Fibroblast of skin of right quadriceps (primary cell): ENCODE measurements around the gene DOK4.
A peak's percentile ranks its signal among the peaks of the same experiment; 100 is the strongest.

Experiments used
- DNase-seq: peaks from one replicate; pipeline ENCODE4 v3.0.0-alpha.2; 2013

Gene DOK4

DNA sequence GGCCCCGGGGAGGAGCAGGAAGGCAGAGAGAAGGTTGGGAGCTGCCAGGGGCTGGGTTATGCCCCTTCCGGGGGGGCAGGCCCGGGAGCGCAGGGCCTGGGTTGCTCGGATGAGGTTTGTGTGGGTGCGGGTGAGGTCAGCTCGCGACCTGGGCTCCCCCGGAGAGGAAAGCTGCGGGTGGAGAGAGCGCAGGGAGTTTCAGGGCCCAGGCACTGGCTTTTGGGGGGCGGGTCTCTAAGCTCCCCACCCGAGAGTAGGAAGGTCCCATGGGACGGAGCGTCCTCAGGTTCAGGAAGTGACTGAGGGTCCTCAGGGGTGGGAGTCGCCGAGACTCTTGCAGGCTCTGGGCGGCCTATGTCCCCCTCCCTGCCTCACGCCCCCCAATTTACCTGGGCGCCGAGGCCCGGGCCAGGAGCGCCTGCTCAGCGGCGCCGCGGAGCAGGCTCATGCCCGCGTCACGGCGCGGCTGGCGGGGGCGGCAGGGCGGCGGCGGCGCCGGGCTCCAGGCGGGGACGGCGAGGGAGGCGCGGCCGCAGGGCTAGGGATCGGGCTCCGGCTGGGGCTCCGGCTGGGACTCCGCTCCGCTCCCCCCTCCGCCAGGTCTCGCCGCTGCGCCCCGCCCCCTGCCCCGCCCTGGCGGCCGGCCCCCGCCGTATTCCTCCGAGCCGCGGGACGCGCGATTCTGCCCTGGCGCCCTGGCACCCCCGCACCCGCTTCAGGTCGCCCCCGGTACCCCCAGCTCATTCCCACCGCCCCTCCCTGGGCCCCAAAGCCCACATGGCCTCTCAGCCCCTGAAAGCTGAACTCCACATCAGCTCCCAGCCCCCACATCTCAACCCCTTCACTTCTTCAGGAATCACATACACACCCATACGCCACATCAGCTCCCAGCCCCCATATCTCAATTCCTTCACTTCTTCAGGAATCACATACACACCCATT lies at the start of gene DOK4:
DOK4 (minus strand) TSS at position 578 of the 942 bp plus-strand sequence. CDS start 6,986 bp downstream, outside the sequence.
- peak; percentile 65 for DNase-seq

DNA sequence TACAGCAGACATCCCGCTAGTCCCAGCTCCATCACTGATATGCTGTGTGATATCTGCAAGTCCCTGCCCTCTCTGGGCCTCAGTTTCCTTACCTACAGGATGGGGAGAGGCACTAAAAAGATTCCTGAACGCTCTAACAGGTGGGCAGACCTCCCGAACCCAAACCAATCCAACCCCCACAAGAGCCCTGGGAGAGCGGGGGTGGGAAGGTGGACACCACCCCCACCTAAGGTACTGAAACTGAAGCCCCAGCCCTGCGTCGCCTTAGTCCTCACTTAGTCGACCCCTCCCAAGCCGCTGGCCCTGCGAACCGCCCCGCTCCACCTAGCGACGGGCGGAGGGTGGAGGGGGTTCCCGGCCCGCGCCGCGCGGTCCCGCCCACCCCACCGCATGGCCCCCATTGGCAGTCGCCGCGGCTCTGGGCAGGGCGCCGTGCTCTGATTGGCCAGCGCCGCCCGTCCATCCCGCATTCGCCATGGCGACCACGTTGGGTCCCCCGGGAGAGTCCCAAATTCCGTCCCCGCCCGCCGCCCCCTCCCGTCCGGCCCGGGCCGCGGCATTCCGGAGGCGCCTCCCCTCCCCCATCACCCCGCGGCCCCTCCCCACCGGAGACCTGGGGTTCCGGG lies 49.5 kb upstream of the DOK4 start:
- DNase-seq: peak; percentile 89

DNA sequence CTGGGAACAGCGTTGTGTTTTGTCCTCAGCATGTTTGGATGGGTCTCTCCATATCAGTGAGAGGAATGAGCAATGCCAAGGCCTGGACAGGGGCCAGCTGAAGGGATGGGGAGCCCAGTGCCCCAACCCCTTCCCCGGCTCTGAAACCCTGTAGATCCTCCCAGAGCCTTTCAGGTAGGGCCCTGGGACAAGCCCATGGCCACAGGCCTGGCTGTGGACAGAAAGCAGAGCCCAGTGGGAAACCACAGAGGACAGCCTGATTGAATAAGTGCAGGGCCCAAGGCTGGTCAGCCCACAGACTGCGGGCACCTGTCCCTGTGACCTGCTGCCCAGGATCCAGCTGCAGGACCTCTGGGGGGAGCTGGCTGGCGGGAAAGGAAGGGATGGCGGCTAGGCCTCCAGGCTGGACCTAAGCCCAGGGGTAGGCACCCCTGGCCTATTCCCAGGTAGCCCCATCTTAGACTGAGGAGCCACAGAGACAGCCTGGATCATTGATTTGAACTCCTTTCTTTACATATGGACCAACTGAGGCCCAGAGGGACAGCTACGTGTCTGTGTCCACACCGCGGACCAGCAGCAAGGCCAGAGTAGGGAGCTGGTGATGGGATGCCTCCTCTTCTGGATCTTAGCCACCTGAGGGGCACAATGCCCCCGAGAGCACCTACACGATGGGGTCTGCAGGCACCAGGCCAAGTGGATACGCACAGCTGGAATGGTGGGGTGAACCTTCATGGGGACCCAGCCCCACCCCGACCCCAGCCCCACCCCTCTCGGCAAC lies 48.8 kb upstream of the DOK4 start:
- no peak for DNase-seq

- no peak for DNase-seq
These were observed 48.1 kb upstream of the DOK4 start for GRCh38 chr16:57534337-57534880.

GRCh38 chr16:57533431-57534336 lies 47.4 kb upstream of the DOK4 start:
- DNase-seq: no peak

DNA sequence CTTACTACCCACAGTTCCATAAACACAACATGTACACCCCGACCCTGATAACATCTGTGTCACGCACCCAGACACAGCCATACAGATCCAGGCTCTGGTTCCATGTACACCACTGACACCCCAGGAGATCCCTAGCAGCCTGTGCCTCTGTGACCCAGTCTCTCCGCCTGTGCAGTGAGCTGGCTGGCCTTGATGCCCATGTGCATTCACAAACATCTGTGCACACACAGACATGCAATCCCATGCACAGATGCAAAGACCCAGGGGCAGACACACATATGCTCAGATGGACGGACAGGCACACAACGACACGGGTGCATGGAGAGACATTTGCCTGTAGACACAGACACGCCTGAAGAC lies 46.0 kb upstream of the DOK4 start:
- no peak for DNase-seq

GRCh38 chr16:57531635-57532265 lies 45.5 kb upstream of the DOK4 start:
- DNase-seq: no peak

DNA sequence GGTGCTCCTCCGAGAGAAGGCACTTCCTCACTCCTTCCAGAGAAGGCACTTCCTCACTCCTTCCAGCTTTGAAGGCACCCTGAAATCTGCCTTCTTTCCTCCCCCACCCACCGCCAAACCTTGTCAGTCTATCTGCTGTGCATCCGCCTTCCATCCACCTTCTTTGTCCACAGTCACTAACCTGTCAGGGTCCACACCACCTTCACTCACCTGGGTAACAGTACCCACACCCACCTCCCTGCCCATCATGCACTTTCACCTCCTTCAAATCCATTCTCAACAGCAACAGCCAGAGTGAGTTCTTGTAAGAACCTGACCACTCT lies 44.9 kb upstream of the DOK4 start:
- DNase-seq: no peak

DNA sequence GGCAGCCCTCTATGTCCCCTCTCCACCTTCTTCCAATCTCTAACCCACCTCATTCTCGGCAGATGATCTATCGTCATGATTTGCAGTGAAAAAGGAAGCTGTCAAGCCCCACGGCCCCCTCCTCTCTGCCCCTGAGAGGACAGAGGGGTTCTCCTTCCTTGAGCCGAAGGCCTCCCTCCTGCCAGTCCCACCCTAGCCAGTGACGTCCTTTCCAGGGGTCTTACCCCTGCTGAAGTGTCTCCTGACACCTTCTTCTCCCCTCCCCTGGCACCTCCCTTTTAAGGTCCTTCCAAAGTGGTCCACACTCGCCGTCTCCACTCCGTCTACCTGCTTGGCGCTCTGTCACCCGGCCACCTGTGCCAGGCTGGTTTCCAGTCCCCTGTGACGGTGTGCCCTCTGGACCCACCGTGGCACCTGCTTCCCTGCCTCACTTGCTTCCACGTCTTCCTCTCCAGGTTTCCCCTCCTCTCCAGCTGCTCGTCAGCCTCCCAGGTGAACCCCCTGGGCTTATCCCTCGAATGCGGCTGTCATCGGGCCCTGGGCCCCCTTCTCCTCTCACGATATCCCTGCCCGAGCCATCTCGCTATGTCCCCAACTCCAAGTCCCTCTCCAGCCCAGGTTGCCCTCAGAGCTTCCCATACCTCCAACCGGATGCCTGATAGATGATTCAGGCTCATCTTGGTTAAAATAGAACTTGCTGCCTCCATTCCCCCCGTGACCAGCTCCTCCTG lies 44.4 kb upstream of the DOK4 start:
- no peak for DNase-seq

DNA sequence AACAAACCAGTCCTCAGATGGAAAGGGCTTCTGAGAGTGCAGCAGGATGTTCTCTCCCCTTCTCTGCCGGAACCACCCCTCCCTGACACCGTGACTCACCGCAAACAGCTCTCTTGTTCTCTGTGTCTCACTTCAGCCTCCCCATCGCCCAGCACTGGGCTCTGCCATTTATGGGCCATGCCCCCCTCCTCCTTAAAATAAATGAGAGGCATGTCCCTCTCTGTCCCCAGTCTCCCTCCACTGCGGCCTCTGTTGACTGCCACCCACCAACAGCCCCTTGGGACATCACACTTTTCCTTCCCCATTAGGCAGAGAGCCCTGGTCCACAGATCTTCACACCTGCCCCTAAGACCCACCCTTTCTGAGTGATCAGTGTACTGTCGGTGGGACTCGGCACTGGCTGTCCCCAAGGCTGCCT lies 43.8 kb upstream of the DOK4 start:
- DNase-seq: peak; percentile 66

DNA sequence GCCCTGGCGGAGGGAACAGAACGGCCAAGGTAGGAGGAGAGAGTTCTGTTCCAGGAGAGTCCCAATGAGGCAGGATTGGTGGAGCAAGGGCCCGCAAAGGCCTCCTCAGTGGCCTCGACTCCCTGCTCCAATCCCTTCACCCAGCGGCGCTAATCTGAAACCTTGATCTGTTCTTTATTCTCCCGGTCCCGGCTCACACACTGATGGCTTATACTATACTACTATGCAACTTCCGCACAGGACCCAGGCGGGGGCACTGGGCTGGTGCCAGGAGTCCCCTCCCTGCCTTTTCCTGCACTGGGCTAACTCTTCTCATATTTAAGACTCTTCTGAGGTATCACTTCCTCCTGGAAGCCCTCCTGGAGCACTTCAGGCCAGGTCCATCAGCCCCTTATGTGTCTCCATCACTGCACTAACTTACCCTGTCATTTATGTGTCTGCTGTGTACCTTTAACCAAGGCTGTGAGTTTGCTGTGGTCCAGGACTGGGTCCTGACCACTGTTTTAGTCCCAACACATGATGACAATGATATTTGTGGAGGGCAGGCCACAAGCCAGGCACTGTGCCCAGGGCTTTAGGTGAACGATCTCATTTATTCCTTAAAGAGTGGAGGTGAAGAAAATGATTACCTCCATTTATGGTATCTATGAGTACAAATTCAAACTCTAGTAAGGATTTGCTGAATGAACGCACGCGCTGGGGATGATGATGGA lies 43.3 kb upstream of the DOK4 start:
- DNase-seq: no peak

DNA sequence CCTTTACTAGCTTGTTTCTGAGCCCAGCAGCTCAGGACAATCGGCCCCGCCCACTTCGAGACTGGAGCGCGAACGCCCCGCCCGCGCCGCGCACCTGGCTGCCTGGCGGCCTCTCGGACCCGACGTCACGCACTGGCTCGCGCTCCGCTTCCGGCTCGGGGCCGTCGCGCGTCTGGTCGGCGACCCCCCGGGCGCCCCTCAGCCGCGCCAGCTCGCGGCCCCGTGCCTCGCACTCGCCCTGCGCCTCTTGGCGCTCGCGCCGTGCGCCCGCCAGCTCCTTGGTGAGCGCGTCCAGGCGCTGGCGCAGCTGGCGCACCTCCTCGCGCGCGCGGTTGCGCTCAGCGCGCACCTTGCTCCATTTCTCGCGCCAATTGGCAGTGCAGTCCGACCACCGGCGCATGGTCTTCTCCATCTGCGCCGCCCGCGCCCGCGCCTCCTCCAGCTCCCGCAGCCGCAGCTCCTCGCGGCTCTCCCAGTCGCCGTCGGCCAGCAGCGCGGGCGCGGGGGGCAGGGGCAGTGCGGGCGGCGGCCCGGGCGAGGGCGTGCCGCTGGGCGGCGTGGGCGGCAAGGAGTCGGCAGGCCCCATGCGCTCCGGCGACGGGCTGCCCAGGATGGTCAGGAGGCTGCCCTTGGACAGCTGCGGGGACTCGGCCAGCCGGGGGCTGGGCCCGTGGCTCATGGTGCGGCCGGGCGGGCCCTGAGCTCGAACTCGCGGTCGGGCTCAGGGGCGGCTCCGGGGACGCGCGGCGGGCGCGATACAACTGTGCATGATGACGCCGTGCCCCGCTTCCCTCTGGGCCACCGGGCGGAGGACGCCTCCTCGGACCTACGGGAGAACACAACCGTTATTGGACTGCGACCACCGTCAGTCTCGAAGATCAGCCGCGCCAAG lies 42.5 kb upstream of the DOK4 start:
- no peak for DNase-seq

GRCh38 chr16:57527610-57528360 lies 41.5 kb upstream of the DOK4 start:
- DNase-seq: no peak

DNA sequence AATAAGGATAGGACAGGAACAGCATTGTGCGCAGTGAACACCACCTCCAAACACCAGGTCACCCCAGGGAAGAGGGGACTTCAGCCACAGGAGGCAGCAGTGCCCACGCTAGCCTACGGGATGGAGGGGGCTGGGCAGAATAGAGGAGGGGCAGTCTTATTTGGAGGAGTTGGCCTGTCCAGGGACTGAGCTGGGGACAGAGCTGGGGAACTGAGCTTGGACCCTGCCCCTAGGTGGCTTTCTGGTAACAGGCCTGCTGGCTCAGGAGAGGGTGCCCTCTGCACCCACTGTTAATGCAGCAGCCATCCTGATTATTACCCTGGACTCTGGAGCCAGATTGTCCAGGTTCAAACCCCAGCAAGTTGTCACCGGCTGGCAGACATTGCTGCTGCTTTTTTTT lies 40.7 kb upstream of the DOK4 start:
- DNase-seq: no peak

DNA sequence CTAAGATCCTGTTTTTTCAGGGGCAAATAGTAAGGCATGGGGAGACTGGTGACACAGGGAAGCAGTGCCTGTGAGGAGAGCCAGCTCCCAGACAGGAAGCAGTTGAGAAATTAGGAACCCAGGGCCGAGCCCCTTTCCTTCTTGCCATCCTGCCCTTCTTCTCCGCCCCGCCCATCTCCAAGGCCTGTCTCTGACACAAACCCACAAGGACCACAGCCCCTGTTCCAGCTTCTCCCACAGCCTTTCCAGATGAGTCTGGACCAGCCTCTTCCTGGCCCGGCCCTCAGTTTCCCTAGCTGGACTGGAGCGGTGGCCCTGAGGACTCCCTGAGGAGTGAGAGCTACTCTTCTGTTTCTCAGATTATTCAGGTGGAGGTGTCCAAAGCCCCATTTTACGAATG lies 40.2 kb upstream of the DOK4 start:
- no peak for DNase-seq

GRCh38 chr16:57525761-57526160 lies 39.5 kb upstream of the DOK4 start:
- DNase-seq: no peak

- DNase-seq: no peak
These were observed 36.7 kb upstream of the DOK4 start for GRCh38 chr16:57522960-57523359.

DNA sequence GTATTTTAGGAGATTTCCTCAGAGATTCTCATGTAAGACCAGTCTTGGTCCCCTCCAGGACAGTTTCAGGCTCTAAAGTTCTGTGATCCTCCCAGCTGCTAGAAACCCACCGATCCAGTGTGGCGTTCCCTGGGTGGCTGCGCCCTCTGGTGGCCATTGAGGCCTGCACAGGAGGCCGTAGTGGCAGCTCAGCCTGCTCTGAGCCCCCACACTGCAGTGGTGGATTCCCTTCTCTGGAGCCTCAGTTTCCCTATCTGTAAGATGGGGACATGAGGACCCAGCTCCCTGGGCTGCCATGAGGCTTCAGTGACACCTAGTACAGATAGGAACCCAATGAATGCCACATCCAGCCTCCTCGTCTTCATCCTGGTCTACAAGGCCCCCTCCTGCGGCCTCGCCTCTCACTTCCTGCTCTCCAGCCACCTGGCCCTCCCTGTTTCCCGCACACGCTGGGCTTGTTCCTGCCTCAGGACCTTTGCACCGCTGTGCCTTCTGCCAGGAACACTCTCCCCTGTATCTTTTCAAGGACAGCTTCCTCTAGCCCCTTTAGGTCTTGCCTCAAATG lies 33.6 kb upstream of the DOK4 start:
- DNase-seq: peak; percentile 55
